HK-2 (cell line): ENCODE measurements around the gene FAM120C.
A peak's percentile ranks its signal among the peaks of the same experiment; 100 is the strongest.

Source experiments
- DNase-seq: peaks from one replicate; pipeline ENCODE4 v3.0.0-alpha.2; 2018; ENCODE audit not compliant: unreplicated experiment

Gene FAM120C

GRCh38 chrX:54171091-54171490 is 12.0 kb downstream of the FAM120C start:
- DNase-seq: no peak

- DNase-seq: no peak
Observed at GRCh38 chrX:54166915-54167314, 16.1 kb downstream of the FAM120C start.

- no peak for DNase-seq
Observed at GRCh38 chrX:54157561-54157960, 25.5 kb downstream of the FAM120C start.

GRCh38 chrX:54134269-54134668 is 48.8 kb downstream of the FAM120C start:
- no peak for DNase-seq

GRCh38 chrX:54116391-54116790 is 66.7 kb downstream of the FAM120C start:
- DNase-seq: no peak

- DNase-seq: no peak
Observed at GRCh38 chrX:54093571-54093970, 89.5 kb downstream of the FAM120C start.

- no peak for DNase-seq
Observed at GRCh38 chrX:54093159-54093558, 89.9 kb downstream of the FAM120C start.

- DNase-seq: no peak
Observed at GRCh38 chrX:54090880-54091279, 92.2 kb downstream of the FAM120C start.

GRCh38 chrX:54089191-54089590 is 93.9 kb downstream of the FAM120C start:
- no peak for DNase-seq

GRCh38 chrX:54087661-54088060 is 95.4 kb downstream of the FAM120C start:
- no peak for DNase-seq

GRCh38 chrX:54085666-54086065 is 97.4 kb downstream of the FAM120C start:
- no peak for DNase-seq

GRCh38 chrX:54076903-54077302 is 106.2 kb downstream of the FAM120C start:
- DNase-seq: no peak

GRCh38 chrX:54074826-54075225 is 108.2 kb downstream of the FAM120C start:
- DNase-seq: no peak

- no peak for DNase-seq
Observed at GRCh38 chrX:54067766-54068165, 115.3 kb downstream of the FAM120C start.

GRCh38 chrX:54066841-54067240 is 116.2 kb downstream of the FAM120C start:
- DNase-seq: no peak

- DNase-seq: no peak
Observed at GRCh38 chrX:54064564-54064963, 118.5 kb downstream of the FAM120C start.

GRCh38 chrX:54063361-54063760 is 119.7 kb downstream of the FAM120C start:
- DNase-seq: no peak

- DNase-seq: no peak
Observed at GRCh38 chrX:54049801-54050200, 133.3 kb downstream of the FAM120C start.

- DNase-seq: no peak
Observed at GRCh38 chrX:54048412-54048811, 134.6 kb downstream of the FAM120C start.

GRCh38 chrX:54045563-54046228 is 137.4 kb downstream of the FAM120C start:
- peak; percentile 5 for DNase-seq

GRCh38 chrX:54044877-54045338 is 138.1 kb downstream of the FAM120C start:
- no peak for DNase-seq

- peak; percentile 95 for DNase-seq
Observed at GRCh38 chrX:54044126-54044876, 138.8 kb downstream of the FAM120C start, which contains the start of gene PHF8. Gene PHF8, minus strand, starts transcription at chrX:54044473. Its CDS starts 1,745 bp downstream, at chrX:54042728.

- DNase-seq: peak; percentile 0
Observed at GRCh38 chrX:54043541-54044125, 139.4 kb downstream of the FAM120C start.
